Measurements from ENCODE around the gene IL1RAPL1. TPM values are rescaled to one million over a fixed set of nuclear protein-coding genes. Genes with fewer than 3 reads are reported as not detected.

The IL1RAPL1 gene
- polyA plus RNA-seq, 1 of the 3 experiments (the other 2 are of a cell fraction): 2.8 TPM

GRCh38 chrX:29792335-29792734 lies 1205.1 kb downstream of the IL1RAPL1 start:
- POLR2A ChIA-PET: no interaction called here
- no peak overlapping the region for H3K27ac ChIP-seq (ENCODE audit: low read depth in 2 of 2, low read length in 1 of 2)
- H3K4me3 ChIP-seq (ENCODE audit: low read depth in 2 of 2, low read length in 1 of 2): no peak overlapping the region
- H3K9me3 ChIP-seq: no peaks in the 10 kb centered on the region
- no peak overlapping the region for H3K4me2 ChIP-seq
- no peaks in the 10 kb centered on the region; a peak in 1 of 4 replicates for H3K4me1 ChIP-seq (ENCODE audit: control insufficient read depth in 1 of 2, insufficient read depth in 2 of 2, low read depth in 1 of 2, low read length in 1 of 2)
- no peaks in the 10 kb centered on the region for H3K9me2 ChIP-seq
- H3F3A ChIP-seq (replicated peaks; ENCODE audit: insufficient read depth): no peaks in the 10 kb centered on the region
- no peak for TF ChIP-seq ELF1 (IDR thresholded peaks at IDR 0.05)
- no peak overlapping the region for H3K9ac ChIP-seq
- CTCF ChIA-PET: no interaction called here
- no peaks in the 10 kb centered on the region for H4K20me1 ChIP-seq (ENCODE audit: insufficient read depth)
- no peaks in the 10 kb centered on the region for H3K36me3 ChIP-seq (replicated peaks in 1 of 2; ENCODE audit: control insufficient read depth in 1 of 2, insufficient read depth in 2 of 2, low read length in 1 of 2)
- H3K27me3 ChIP-seq (ENCODE audit: insufficient read depth): no peaks in the 10 kb centered on the region
- H3K79me2 ChIP-seq (ENCODE audit: insufficient read depth): no peaks in the 10 kb centered on the region
- no peak for DNase-seq
- WGBS (ENCODE audit: low lambda C conversion rate): 30% methylated on average over 5 of the region's 5 CpGs
- no peak overlapping the region for H2AFZ ChIP-seq (ENCODE audit: low read depth)

GRCh38 chrX:29797156-29797555 lies 1209.9 kb downstream of the IL1RAPL1 start:
- 36% methylated on average over 2 of the region's 2 CpGs for WGBS (ENCODE audit: low lambda C conversion rate)
- H3K9ac ChIP-seq: no peak overlapping the region
- H3K79me2 ChIP-seq (ENCODE audit: insufficient read depth): no peaks in the 10 kb centered on the region
- H3K4me2 ChIP-seq: no peak overlapping the region
- H2AFZ ChIP-seq (ENCODE audit: low read depth): no peak overlapping the region
- ChIA-PET CTCF (no interaction called here), POLR2A (no interaction called here)
- no peaks in the 10 kb centered on the region for H3K4me1 ChIP-seq (ENCODE audit: control insufficient read depth in 1 of 2, insufficient read depth in 2 of 2, low read depth in 1 of 2, low read length in 1 of 2)
- no peaks in the 10 kb centered on the region for H4K20me1 ChIP-seq (ENCODE audit: insufficient read depth)
- no peaks in the 10 kb centered on the region for H3K9me2 ChIP-seq
- no peaks in the 10 kb centered on the region for H3K9me3 ChIP-seq
- no peak overlapping the region for H3K4me3 ChIP-seq (ENCODE audit: low read depth in 2 of 2, low read length in 1 of 2)
- TF ChIP-seq EZH2phosphoT487 (IDR thresholded peaks at IDR 0.05; ENCODE audit: borderline replicate concordance, low read depth) (no peak), YY1 (IDR thresholded peaks at IDR 0.05; ENCODE audit: low read depth) (no peak), TCF12 (IDR thresholded peaks at IDR 0.05) (no peak), SMC3 (IDR thresholded peaks at IDR 0.05; ENCODE audit: low read depth, low read length) (no peak), RFX5 (IDR thresholded peaks at IDR 0.05; ENCODE audit: low read length) (no peak), EP300 (IDR thresholded peaks at IDR 0.05; ENCODE audit: borderline replicate concordance in 1 of 2, low read depth in 1 of 2, low read length in 1 of 2) (no peak), USF2 (IDR thresholded peaks at IDR 0.05; ENCODE audit: borderline replicate concordance, low read depth, low read length) (no peak), CTCF (IDR thresholded peaks at IDR 0.05) (no peak), NFIC (IDR thresholded peaks at IDR 0.05; ENCODE audit: borderline replicate concordance) (no peak), JUND (IDR thresholded peaks at IDR 0.05) (no peak), RAD21 (IDR thresholded peaks at IDR 0.05; ENCODE audit: low read length) (no peak), CHD2 (IDR thresholded peaks at IDR 0.05; ENCODE audit: low read length, partially characterized antibody) (no peak), RCOR1 (IDR thresholded peaks at IDR 0.05; ENCODE audit: low read length) (no peak), FOSL2 (IDR thresholded peaks at IDR 0.05; ENCODE audit: borderline replicate concordance, low read depth) (no peak), ELF1 (IDR thresholded peaks at IDR 0.05) (no peak)
- TF ChIP-seq, protein P1, sequence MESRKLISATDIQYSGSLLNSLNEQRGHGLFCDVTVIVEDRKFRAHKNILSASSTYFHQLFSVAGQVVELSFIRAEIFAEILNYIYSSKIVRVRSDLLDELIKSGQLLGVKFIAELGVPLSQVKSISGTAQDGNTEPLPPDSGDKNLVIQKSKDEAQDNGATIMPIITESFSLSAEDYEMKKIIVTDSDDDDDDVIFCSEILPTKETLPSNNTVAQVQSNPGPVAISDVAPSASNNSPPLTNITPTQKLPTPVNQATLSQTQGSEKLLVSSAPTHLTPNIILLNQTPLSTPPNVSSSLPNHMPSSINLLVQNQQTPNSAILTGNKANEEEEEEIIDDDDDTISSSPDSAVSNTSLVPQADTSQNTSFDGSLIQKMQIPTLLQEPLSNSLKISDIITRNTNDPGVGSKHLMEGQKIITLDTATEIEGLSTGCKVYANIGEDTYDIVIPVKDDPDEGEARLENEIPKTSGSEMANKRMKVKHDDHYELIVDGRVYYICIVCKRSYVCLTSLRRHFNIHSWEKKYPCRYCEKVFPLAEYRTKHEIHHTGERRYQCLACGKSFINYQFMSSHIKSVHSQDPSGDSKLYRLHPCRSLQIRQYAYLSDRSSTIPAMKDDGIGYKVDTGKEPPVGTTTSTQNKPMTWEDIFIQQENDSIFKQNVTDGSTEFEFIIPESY (IDR thresholded peaks at IDR 0.05; ENCODE audit: borderline replicate concordance, low read depth): no peak
- TF ChIP-seq, protein P2, sequence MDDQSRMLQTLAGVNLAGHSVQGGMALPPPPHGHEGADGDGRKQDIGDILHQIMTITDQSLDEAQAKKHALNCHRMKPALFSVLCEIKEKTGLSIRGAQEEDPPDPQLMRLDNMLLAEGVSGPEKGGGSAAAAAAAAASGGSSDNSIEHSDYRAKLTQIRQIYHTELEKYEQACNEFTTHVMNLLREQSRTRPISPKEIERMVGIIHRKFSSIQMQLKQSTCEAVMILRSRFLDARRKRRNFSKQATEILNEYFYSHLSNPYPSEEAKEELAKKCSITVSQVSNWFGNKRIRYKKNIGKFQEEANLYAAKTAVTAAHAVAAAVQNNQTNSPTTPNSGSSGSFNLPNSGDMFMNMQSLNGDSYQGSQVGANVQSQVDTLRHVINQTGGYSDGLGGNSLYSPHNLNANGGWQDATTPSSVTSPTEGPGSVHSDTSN (IDR thresholded peaks at IDR 0.05): no peak
- TF ChIP-seq, protein P3, sequence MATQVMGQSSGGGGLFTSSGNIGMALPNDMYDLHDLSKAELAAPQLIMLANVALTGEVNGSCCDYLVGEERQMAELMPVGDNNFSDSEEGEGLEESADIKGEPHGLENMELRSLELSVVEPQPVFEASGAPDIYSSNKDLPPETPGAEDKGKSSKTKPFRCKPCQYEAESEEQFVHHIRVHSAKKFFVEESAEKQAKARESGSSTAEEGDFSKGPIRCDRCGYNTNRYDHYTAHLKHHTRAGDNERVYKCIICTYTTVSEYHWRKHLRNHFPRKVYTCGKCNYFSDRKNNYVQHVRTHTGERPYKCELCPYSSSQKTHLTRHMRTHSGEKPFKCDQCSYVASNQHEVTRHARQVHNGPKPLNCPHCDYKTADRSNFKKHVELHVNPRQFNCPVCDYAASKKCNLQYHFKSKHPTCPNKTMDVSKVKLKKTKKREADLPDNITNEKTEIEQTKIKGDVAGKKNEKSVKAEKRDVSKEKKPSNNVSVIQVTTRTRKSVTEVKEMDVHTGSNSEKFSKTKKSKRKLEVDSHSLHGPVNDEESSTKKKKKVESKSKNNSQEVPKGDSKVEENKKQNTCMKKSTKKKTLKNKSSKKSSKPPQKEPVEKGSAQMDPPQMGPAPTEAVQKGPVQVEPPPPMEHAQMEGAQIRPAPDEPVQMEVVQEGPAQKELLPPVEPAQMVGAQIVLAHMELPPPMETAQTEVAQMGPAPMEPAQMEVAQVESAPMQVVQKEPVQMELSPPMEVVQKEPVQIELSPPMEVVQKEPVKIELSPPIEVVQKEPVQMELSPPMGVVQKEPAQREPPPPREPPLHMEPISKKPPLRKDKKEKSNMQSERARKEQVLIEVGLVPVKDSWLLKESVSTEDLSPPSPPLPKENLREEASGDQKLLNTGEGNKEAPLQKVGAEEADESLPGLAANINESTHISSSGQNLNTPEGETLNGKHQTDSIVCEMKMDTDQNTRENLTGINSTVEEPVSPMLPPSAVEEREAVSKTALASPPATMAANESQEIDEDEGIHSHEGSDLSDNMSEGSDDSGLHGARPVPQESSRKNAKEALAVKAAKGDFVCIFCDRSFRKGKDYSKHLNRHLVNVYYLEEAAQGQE (IDR thresholded peaks at IDR 0.05; ENCODE audit: low read depth, low read length): no peak
- no peaks in the 10 kb centered on the region for H3K36me3 ChIP-seq (replicated peaks in 1 of 2; ENCODE audit: control insufficient read depth in 1 of 2, insufficient read depth in 2 of 2, low read length in 1 of 2)
- no peaks in the 10 kb centered on the region for H3F3A ChIP-seq (replicated peaks; ENCODE audit: insufficient read depth)
- H3K27ac ChIP-seq (ENCODE audit: low read depth in 2 of 2, low read length in 1 of 2): no peak overlapping the region
- DNase-seq: no peak
- no peaks in the 10 kb centered on the region for H3K27me3 ChIP-seq (ENCODE audit: insufficient read depth)

Data from SK-N-SH (cell line).